ENCODE measurements around the gene LIM2. TPM values are rescaled to one million over a fixed set of nuclear protein-coding genes. Genes with fewer than 3 reads are reported as not detected.

LIM2 gene
- total RNA-seq, 2 experiments from 2014 or later: not detected

GRCh38 chr19:51341976-51342580 is 45.7 kb downstream of the LIM2 start, which contains the start of gene VSIG10L:
VSIG10L (minus strand) TSS chr19:51342139; CDS start chr19:51342124, 15 bp downstream.
- peak within 1 kb of the TSS; percentile 21 for H3K4me3 Mint-ChIP-seq
- peaks cover 7% of the 10 kb centered on the region for H3K27me3 Mint-ChIP-seq
- ChIA-PET CTCF (interaction anchor here (1.0 to 5.0 kb wide), 4 partner anchors 23 to 319 kb away, joined by 3 to 33 read pairs (median 3); no protein-coding TSS in a partner anchor), POLR2A (interaction anchor here (0.7 to 5.2 kb wide), 8 partner anchors 8 to 55 kb away, joined by 3 to 37 read pairs (median 4); partner anchors contain the start of genes CLDND2, ETFB and NKG7)
- H3K36me3 Mint-ChIP-seq (ENCODE audit: low read depth): peaks cover 14% of the 10 kb centered on the region
- H3K9me3 Mint-ChIP-seq: no peaks in the 10 kb centered on the region
- no peak for DNase-seq
- H3K4me1 Mint-ChIP-seq: peaks cover 12% of the 10 kb centered on the region
- no peak within 1 kb of the TSS for H3K27ac Mint-ChIP-seq

- H3K27ac Mint-ChIP-seq: no peak overlapping the region
- H3K9me3 Mint-ChIP-seq: no peaks in the 10 kb centered on the region
- POLR2A ChIA-PET: interaction anchor here (0.8 to 5.2 kb wide), 7 partner anchors 14 to 56 kb away, joined by 3 to 37 read pairs (median 4); partner anchors contain the start of genes CLDND2, ETFB and NKG7
- peak overlapping the region; percentile 21 for H3K4me3 Mint-ChIP-seq
- DNase-seq: no peak
- peaks cover 7% of the 10 kb centered on the region for H3K27me3 Mint-ChIP-seq
- peaks cover 5% of the 10 kb centered on the region for H3K36me3 Mint-ChIP-seq (ENCODE audit: low read depth)
- CTCF ChIA-PET: interaction anchor here (1.2 to 5.0 kb wide), 4 partner anchors 9 to 320 kb away, joined by 3 to 33 read pairs (median 12); no protein-coding TSS in a partner anchor
- peaks cover 12% of the 10 kb centered on the region for H3K4me1 Mint-ChIP-seq
Measured at GRCh38 chr19:51341066-51341465, 46.7 kb downstream of the LIM2 start.

- H3K9me3 Mint-ChIP-seq: no peaks in the 10 kb centered on the region
- POLR2A ChIA-PET: interaction anchor here (0.7 to 5.2 kb wide), 11 partner anchors 15 to 68 kb away, joined by 3 to 37 read pairs (median 4); partner anchors contain the start of genes CLDND2, ETFB and NKG7
- H3K36me3 Mint-ChIP-seq (ENCODE audit: low read depth): peaks cover 4% of the 10 kb centered on the region
- peak; percentile 98 for DNase-seq
- CTCF ChIA-PET: interaction anchor here (0.7 to 5.0 kb wide), 19 partner anchors 10 to 418 kb away, joined by 3 to 33 read pairs (median 7); partner anchors contain the start of genes C19orf84, CLDND2, ETFB and NKG7
- peak overlapping the region; percentile 89 for H3K4me3 Mint-ChIP-seq
- H3K27me3 Mint-ChIP-seq: peaks cover 9% of the 10 kb centered on the region
- H3K27ac Mint-ChIP-seq: peak overlapping the region; percentile 76
- H3K4me1 Mint-ChIP-seq: peaks cover 12% of the 10 kb centered on the region
Measured at GRCh38 chr19:51339687-51340656, 47.8 kb downstream of the LIM2 start.

- H3K9me3 Mint-ChIP-seq: no peaks in the 10 kb centered on the region
- ChIA-PET CTCF (interaction anchor here (0.7 to 5.0 kb wide), 19 partner anchors 11 to 417 kb away, joined by 3 to 33 read pairs (median 7); partner anchors contain the start of genes C19orf84, CLDND2, ETFB and SIGLEC10), POLR2A (interaction anchor here (0.7 to 5.2 kb wide), 7 partner anchors 15 to 68 kb away, joined by 3 to 37 read pairs (median 5); partner anchors contain the start of genes CLDND2 and ETFB)
- peaks cover 9% of the 10 kb centered on the region for H3K27me3 Mint-ChIP-seq
- H3K4me3 Mint-ChIP-seq: peak overlapping the region; percentile 89
- no peak for DNase-seq
- peaks cover 12% of the 10 kb centered on the region for H3K4me1 Mint-ChIP-seq
- no peaks in the 10 kb centered on the region for H3K36me3 Mint-ChIP-seq (ENCODE audit: low read depth)
- H3K27ac Mint-ChIP-seq: peak overlapping the region; percentile 76
Measured at GRCh38 chr19:51339313-51339686, 48.5 kb downstream of the LIM2 start.

GRCh38 chr19:51338563-51339312 is 49.0 kb downstream of the LIM2 start:
- Mint-ChIP-seq H3K36me3 (ENCODE audit: low read depth) (no peaks in the 10 kb centered on the region), H3K27ac (peak overlapping the region; percentile 76), H3K9me3 (no peaks in the 10 kb centered on the region), H3K27me3 (peaks cover 9% of the 10 kb centered on the region), H3K4me3 (peak overlapping the region; percentile 89), H3K4me1 (peaks cover 12% of the 10 kb centered on the region)
- ChIA-PET POLR2A (interaction anchor here (0.7 to 5.2 kb wide), 6 partner anchors 16 to 69 kb away, joined by 3 to 37 read pairs (median 5); partner anchors contain the start of genes CLDND2 and ETFB), CTCF (interaction anchor here (0.7 to 5.0 kb wide), 19 partner anchors 10 to 323 kb away, joined by 3 to 33 read pairs (median 6); partner anchors contain the start of genes CLDND2, ETFB and SIGLEC10)
- DNase-seq: peak; percentile 90

- Mint-ChIP-seq H3K4me3 (peak overlapping the region; percentile 89), H3K36me3 (ENCODE audit: low read depth) (no peaks in the 10 kb centered on the region), H3K9me3 (no peaks in the 10 kb centered on the region), H3K27ac (no peak overlapping the region), H3K4me1 (peaks cover 12% of the 10 kb centered on the region), H3K27me3 (peaks cover 9% of the 10 kb centered on the region)
- no peak for DNase-seq
- POLR2A ChIA-PET: interaction anchor here (5.2 kb wide), 1 partner anchor 57 kb away, joined by 37 read pairs; no protein-coding TSS in a partner anchor
- CTCF ChIA-PET: interaction anchor here (0.7 to 5.0 kb wide), 10 partner anchors 10 to 135 kb away, joined by 3 to 33 read pairs (median 6); partner anchors contain the start of genes ETFB and SIGLEC10
Measured at GRCh38 chr19:51337861-51338562, 49.8 kb downstream of the LIM2 start.

- Mint-ChIP-seq H3K36me3 (ENCODE audit: low read depth) (no peaks in the 10 kb centered on the region), H3K27me3 (peaks cover 9% of the 10 kb centered on the region), H3K9me3 (no peaks in the 10 kb centered on the region), H3K4me1 (peaks cover 12% of the 10 kb centered on the region), H3K27ac (no peak overlapping the region), H3K4me3 (no peak overlapping the region)
- ChIA-PET CTCF (interaction anchor here (0.9 to 2.5 kb wide), 5 partner anchors 71 to 136 kb away, joined by 3 to 31 read pairs (median 5); no protein-coding TSS in a partner anchor), POLR2A (interaction anchor here (5.2 kb wide), 1 partner anchor 57 kb away, joined by 37 read pairs; no protein-coding TSS in a partner anchor)
- DNase-seq: no peak
Measured at GRCh38 chr19:51337141-51337860, 50.5 kb downstream of the LIM2 start.

- Mint-ChIP-seq H3K27me3 (peaks cover 12% of the 10 kb centered on the region), H3K9me3 (peaks cover 6% of the 10 kb centered on the region), H3K4me3 (no peak overlapping the region), H3K36me3 (ENCODE audit: low read depth) (peaks cover 6% of the 10 kb centered on the region), H3K4me1 (peaks cover 4% of the 10 kb centered on the region), H3K27ac (no peak overlapping the region)
- DNase-seq: no peak
- ChIA-PET CTCF (no interaction called here), POLR2A (no interaction called here)
Measured at GRCh38 chr19:51333836-51334460, 53.8 kb downstream of the LIM2 start.

GRCh38 chr19:51331716-51332115 is 56.1 kb downstream of the LIM2 start:
- Mint-ChIP-seq H3K4me3 (no peak overlapping the region), H3K4me1 (peaks cover 7% of the 10 kb centered on the region), H3K27me3 (peaks cover 19% of the 10 kb centered on the region), H3K36me3 (ENCODE audit: low read depth) (peaks cover 6% of the 10 kb centered on the region), H3K27ac (no peak overlapping the region), H3K9me3 (peaks cover 6% of the 10 kb centered on the region)
- CTCF ChIA-PET: no interaction called here
- POLR2A ChIA-PET: no interaction called here
- DNase-seq: no peak

GRCh38 chr19:51331193-51331592 is 56.6 kb downstream of the LIM2 start:
- peaks cover 6% of the 10 kb centered on the region for H3K9me3 Mint-ChIP-seq
- ChIA-PET POLR2A (no interaction called here), CTCF (no interaction called here)
- no peak for DNase-seq
- peaks cover 11% of the 10 kb centered on the region for H3K4me1 Mint-ChIP-seq
- peaks cover 6% of the 10 kb centered on the region for H3K36me3 Mint-ChIP-seq (ENCODE audit: low read depth)
- H3K27ac Mint-ChIP-seq: no peak overlapping the region
- H3K27me3 Mint-ChIP-seq: peaks cover 21% of the 10 kb centered on the region
- no peak overlapping the region for H3K4me3 Mint-ChIP-seq

Measured in activated CD4-positive, alpha-beta memory T cell treated with anti-CD3 and anti-CD28 coated beads, Interleukin-2, amount 10 ng/mL, durations not matched to agents 7 days and 5 days (primary cell).